KMS-11 (cell line): Measurements from ENCODE around the gene SMIM14.
"Not testable (repeated sequence)": the region's sequence is repeated elsewhere in the genome, so short reads cannot be mapped to it uniquely, and the experiment has no call there.

Experiments used
- H2AFZ ChIP-seq: fragments of 200-600 bp; sonication (generic); 2 replicates; pipeline ENCODE4 v1.6.1; 2016; ENCODE audit warnings: antibody characterized with exemption, mixed run types, low read depth
- H3K27ac ChIP-seq: fragments of 200-600 bp; sonication (generic); 2 replicates; pipeline ENCODE4 v1.6.1; 2016; ENCODE audit warnings: mild to moderate bottlenecking, mixed run types
- H3K27me3 ChIP-seq: fragments of 200-600 bp; sonication (generic); 2 replicates; pipeline ENCODE4 v1.6.1; 2017; ENCODE audit warnings: mild to moderate bottlenecking, low read depth, mixed run types, moderate library complexity; ENCODE audit not compliant: insufficient read depth
- H3K36me3 ChIP-seq: fragments of 200-600 bp; sonication (generic); 2 replicates; pipeline ENCODE4 v1.6.1; 2017; ENCODE audit warnings: mild to moderate bottlenecking, mixed run types; ENCODE audit not compliant: insufficient read depth
- H3K4me1 ChIP-seq: fragments of 200-600 bp; sonication (generic); 2 replicates; pipeline ENCODE4 v1.6.1; 2016; ENCODE audit warnings: mild to moderate bottlenecking, low read depth, mixed run types; ENCODE audit not compliant: poor library complexity, severe bottlenecking
- H3K4me2 ChIP-seq: fragments of 200-600 bp; sonication (generic); 2 replicates; pipeline ENCODE4 v1.7.0; 2016; ENCODE audit warnings: mild to moderate bottlenecking, mixed run types
- H3K4me3 ChIP-seq: fragments of 200-600 bp; sonication (generic); IDR thresholded peaks from 2 replicates; pipeline ENCODE4 v1.6.1; 2017; ENCODE audit warnings: low read depth, low read length, mixed read lengths; ENCODE audit not compliant: insufficient read depth
- H3K79me2 ChIP-seq: fragments of 200-600 bp; sonication (generic); 2 replicates; pipeline ENCODE4 v1.6.1; 2016; ENCODE audit warnings: low read depth, mixed run types; ENCODE audit not compliant: insufficient read depth
- H3K9ac ChIP-seq: fragments of 200-600 bp; sonication (generic); 2 replicates; pipeline ENCODE4 v1.6.1; 2016; ENCODE audit warnings: mild to moderate bottlenecking, mixed run types
- H4K20me1 ChIP-seq: fragments of 200-600 bp; sonication (generic); 2 replicates; pipeline ENCODE4 v1.6.1; 2016; ENCODE audit warnings: mild to moderate bottlenecking, mixed run types; ENCODE audit not compliant: insufficient read depth
- TF ChIP-seq, protein P1 (sequence below): fragments of 200-600 bp; sonication (generic); conservative IDR thresholded peaks from 2 replicates; pipeline ENCODE4 v1.6.1; 2017; ENCODE audit warnings: low read depth, mild to moderate bottlenecking, antibody characterized with exemption, low read length, moderate library complexity, mixed read lengths

Gene SMIM14

DNA sequence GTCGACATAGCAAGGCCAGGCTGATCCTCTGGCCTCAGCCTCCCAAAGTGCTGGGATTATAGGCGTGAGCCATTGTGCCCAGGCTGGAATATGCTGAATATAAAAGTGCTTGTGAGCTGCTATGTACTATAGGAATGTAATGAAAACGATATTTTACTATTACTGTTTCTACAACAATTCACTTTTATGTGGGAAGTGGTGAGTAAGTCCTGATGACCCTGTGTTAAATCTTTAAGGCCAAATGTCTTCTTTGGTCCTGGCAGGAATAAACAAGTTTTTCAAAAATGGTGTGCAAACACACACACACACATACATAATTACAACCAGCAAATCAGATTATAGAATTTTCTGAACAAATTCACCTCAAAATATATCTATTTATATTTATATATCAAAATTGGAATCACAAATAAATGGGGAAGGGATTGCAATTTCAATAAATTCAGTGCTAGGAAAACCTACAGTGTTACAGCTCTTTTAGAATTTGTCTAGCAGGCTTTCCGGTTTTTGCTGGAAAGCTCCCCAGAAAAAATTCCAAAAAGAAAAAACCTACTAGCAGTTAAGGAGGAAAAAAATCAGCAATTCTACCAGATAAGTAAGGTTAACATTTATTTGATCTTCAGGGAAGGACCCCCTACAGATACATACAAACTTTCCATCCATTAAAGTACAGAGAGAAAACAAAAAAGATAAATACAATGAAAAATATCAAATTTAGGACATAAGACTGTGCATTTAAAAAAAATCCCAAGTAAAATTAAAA is 17.9 kb downstream of the SMIM14 start:
- H3K79me2 ChIP-seq: no peaks in the 10 kb centered on the region
- no peaks in the 10 kb centered on the region for H4K20me1 ChIP-seq
- H3K27ac ChIP-seq: no peak overlapping the region
- H3K27me3 ChIP-seq: no peaks in the 10 kb centered on the region
- no peak overlapping the region for H2AFZ ChIP-seq
- no peak overlapping the region for H3K4me3 ChIP-seq
- H3K4me2 ChIP-seq: no peak overlapping the region
- TF ChIP-seq, protein P1, sequence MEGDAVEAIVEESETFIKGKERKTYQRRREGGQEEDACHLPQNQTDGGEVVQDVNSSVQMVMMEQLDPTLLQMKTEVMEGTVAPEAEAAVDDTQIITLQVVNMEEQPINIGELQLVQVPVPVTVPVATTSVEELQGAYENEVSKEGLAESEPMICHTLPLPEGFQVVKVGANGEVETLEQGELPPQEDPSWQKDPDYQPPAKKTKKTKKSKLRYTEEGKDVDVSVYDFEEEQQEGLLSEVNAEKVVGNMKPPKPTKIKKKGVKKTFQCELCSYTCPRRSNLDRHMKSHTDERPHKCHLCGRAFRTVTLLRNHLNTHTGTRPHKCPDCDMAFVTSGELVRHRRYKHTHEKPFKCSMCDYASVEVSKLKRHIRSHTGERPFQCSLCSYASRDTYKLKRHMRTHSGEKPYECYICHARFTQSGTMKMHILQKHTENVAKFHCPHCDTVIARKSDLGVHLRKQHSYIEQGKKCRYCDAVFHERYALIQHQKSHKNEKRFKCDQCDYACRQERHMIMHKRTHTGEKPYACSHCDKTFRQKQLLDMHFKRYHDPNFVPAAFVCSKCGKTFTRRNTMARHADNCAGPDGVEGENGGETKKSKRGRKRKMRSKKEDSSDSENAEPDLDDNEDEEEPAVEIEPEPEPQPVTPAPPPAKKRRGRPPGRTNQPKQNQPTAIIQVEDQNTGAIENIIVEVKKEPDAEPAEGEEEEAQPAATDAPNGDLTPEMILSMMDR: no peak
- H3K36me3 ChIP-seq: no peaks in the 10 kb centered on the region
- no peak overlapping the region for H3K9ac ChIP-seq
- H3K4me1 ChIP-seq: no peaks in the 10 kb centered on the region

GRCh38 chr4:39617534-39617933 is 21.1 kb downstream of the SMIM14 start:
- no peaks in the 10 kb centered on the region for H3K27me3 ChIP-seq
- H3K79me2 ChIP-seq: no peaks in the 10 kb centered on the region
- H3K9ac ChIP-seq: no peak overlapping the region
- TF ChIP-seq, protein P1: no peak
- no peak overlapping the region for H3K27ac ChIP-seq
- H3K4me2 ChIP-seq: no peak overlapping the region
- no peak overlapping the region for H2AFZ ChIP-seq
- no peaks in the 10 kb centered on the region for H4K20me1 ChIP-seq
- H3K4me3 ChIP-seq: no peak overlapping the region
- no peaks in the 10 kb centered on the region for H3K4me1 ChIP-seq
- no peaks in the 10 kb centered on the region for H3K36me3 ChIP-seq

GRCh38 chr4:39616651-39617050 is 22.0 kb downstream of the SMIM14 start:
- Histone ChIP-seq H3K4me3 (no peak overlapping the region), H3K27ac (no peak overlapping the region), H2AFZ (no peak overlapping the region), H3K9ac (no peak overlapping the region), H4K20me1 (no peaks in the 10 kb centered on the region), H3K4me2 (no peak overlapping the region), H3K79me2 (no peaks in the 10 kb centered on the region), H3K36me3 (no peaks in the 10 kb centered on the region), H3K27me3 (no peaks in the 10 kb centered on the region), H3K4me1 (no peaks in the 10 kb centered on the region)
- TF ChIP-seq, protein P1: no peak

DNA sequence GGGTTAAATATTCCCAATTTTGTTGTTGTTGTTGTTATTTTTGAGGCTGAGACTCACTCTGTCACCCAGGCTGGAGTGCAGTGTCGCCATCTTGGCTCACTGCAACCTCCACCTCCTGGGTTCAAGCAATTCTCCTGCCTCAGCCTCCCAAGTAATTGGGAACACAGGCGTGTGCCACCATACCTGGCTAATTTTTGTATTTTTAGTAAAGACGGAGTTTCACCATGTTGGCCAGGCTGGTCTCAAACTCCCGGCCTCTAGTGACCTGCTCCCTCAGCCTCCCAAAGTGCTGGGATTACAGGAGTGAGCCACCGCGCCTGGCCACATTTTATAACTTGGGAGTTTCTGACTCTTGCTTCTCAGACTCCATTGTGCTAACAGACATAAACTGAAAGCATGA is 22.6 kb downstream of the SMIM14 start:
- H3K9ac ChIP-seq, H3K79me2 ChIP-seq, H3K27me3 ChIP-seq, H3K4me3 ChIP-seq, H2AFZ ChIP-seq, H4K20me1 ChIP-seq, H3K4me1 ChIP-seq, H3K36me3 ChIP-seq, H3K4me2 ChIP-seq, H3K27ac ChIP-seq: not testable (repeated sequence)

- H3K4me3 ChIP-seq: no peak overlapping the region
These were observed 24.0 kb downstream of the SMIM14 start for GRCh38 chr4:39614487-39615162.

More at GRCh38 chr4:39614487-39615162, 24.0 kb downstream of the SMIM14 start:
- no peaks in the 10 kb centered on the region for H3K4me1 ChIP-seq
- no peaks in the 10 kb centered on the region for H3K36me3 ChIP-seq
- TF ChIP-seq, protein P1: no peak
- H4K20me1 ChIP-seq: no peaks in the 10 kb centered on the region
- H3K27me3 ChIP-seq: no peaks in the 10 kb centered on the region
- H2AFZ ChIP-seq: no peak overlapping the region
- no peaks in the 10 kb centered on the region for H3K79me2 ChIP-seq
- no peak overlapping the region for H3K4me2 ChIP-seq
- H3K9ac ChIP-seq: no peak overlapping the region
- no peak overlapping the region for H3K27ac ChIP-seq
